OCI-LY7 (cell line): ENCODE results near the gene MALSU1.

Experiments used
- EZH2phosphoT487 ChIP-seq: fragments of 200-600 bp; sonication (generic); IDR thresholded peaks from 2 replicates; pipeline ENCODE4 v1.6.1; 2018; ENCODE audit warnings: low read depth, borderline replicate concordance, mild to moderate bottlenecking, mixed run types, antibody characterized with exemption, low read length, moderate library complexity, mixed read lengths
- TF ChIP-seq, protein P1 (sequence below): fragments of 200-600 bp; sonication (generic); conservative IDR thresholded peaks from 2 replicates; pipeline ENCODE4 v1.5.1; 2014; ENCODE audit warnings: mild to moderate bottlenecking, antibody characterized with exemption, low read length, moderate library complexity, mixed read lengths

GRCh38 chr7:23261843-23262452, 37.2 kb upstream of the MALSU1 start:
- TF ChIP-seq, protein P1, sequence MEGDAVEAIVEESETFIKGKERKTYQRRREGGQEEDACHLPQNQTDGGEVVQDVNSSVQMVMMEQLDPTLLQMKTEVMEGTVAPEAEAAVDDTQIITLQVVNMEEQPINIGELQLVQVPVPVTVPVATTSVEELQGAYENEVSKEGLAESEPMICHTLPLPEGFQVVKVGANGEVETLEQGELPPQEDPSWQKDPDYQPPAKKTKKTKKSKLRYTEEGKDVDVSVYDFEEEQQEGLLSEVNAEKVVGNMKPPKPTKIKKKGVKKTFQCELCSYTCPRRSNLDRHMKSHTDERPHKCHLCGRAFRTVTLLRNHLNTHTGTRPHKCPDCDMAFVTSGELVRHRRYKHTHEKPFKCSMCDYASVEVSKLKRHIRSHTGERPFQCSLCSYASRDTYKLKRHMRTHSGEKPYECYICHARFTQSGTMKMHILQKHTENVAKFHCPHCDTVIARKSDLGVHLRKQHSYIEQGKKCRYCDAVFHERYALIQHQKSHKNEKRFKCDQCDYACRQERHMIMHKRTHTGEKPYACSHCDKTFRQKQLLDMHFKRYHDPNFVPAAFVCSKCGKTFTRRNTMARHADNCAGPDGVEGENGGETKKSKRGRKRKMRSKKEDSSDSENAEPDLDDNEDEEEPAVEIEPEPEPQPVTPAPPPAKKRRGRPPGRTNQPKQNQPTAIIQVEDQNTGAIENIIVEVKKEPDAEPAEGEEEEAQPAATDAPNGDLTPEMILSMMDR = peak; percentile 98
- TF ChIP-seq EZH2phosphoT487 = no peak
